Activated CD8-positive, alpha-beta memory T cell treated with anti-CD3 and anti-CD28 coated beads for 4 hours (primary cell): ENCODE results near the gene CROCC2.

Experiments used
- DNase-seq, 2 donors: peaks; one replicate each; pipeline ENCODE4 v3.0.0-alpha.2; 2020; ENCODE audit warnings: low read depth in 2 of 2

CROCC2 gene

DNA sequence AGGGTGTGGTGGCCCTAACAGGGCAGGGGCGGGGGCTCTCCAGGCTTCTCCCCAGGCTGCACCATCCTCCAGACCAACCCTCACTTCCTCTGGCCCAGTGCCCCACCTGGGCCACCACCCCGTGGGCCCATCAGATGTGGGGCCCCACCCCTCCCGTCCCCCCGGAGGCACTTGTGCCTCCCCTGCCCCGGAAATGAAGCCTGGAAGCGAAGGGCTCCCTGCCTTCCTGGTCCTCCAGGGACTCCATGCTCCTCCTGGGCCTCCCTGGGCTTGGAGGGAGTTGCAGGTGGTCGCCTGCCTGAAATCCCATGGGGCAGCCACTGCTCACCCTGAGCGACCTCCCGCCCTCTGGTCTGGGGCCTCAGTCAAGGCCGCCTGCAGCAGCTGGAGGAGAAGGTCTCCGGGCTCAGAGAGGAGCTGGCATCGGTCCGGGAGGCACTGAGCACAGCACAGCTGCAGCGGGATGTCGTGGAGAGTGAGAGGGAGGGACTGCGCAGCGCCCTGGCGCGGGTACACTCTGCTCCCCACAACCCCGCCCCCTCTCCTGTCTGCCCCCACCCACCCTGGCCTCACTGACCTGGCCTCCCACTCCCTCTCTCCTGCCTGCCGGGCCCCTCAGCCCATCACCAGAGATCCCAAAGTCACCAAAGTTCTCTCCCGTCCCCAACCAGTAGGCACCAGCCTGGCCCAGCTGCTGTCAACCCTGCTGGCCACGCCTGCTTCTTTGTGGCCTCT is 28.0 kb downstream of the CROCC2 start:
- no peak for DNase-seq

DNA sequence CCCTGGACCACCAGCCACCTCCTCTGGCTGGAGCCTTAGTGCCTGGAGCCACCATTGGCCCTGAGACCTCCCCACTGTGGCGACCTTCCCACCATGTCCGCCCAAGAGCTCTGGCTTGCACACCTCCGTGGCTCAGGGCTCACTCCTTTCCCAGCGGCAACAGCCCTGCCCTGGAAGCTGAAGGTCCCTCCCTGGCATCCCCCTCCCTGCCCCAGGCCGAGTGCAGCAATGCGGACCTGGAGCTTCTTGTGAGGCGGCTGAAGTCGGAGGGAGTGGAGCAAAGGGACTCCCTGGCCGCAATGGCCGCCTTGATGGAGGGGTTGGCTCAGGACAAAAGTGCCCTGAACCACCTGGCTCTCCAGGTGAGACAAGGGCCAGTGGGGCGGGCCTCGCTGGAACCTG is 28.6 kb downstream of the CROCC2 start:
- DNase-seq: no peak

DNA sequence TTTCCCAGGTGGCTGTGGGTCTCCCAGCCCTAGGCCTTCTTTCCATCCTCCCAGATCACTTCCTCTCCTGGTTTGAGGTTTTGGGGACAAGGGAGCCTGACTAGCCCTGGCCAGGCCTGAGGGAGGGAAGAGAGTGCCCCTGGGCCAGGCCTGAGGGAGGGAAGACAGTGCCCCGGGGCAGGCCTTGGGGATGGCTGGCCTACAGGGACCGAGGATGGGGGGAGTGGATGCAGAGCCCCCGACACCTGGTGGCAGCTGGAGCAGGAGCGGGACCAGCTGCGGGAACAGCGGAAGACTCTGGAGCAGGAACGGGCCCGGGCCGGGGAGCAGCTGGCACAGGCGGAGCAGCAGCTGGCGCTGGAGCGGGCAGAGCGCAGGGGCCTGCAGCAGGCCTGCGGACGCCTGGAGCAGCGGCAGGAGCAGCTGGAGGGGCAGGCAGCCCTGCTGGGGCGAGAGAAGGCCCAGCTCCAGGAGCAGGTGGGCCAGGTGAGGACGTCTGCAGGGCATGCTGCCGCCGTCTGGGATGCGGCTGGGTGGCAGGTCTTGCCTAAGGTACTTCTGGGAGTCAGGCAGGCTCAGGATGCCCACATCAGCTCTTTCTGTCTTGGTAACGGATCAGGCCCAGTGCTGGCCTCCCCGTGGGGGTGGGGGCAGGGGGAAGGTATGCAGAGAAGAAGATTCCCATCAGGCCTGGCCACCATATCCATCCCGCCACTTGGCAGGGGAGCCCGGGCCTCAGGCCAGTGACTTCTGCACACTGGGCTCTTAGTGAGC is 29.2 kb downstream of the CROCC2 start:
- DNase-seq: no peak

DNA sequence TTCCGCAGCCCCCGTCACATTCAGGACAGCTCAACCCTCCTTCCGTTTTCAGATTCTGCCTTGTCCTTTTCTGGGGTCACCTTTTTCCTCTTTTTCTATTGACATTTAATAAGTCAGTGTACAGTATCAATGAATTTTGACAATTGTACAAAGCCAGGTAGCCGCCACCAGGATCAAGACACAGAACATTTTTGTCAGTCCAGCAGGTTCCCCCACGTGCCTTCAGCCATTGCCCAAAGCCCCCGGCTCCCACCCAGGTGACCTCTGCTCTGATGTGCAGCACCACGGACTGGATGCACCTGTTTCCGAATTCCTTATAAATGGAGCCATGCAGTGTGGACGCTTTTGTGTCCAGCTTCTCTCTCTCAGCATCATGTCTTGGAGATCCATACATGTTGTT is 30.0 kb downstream of the CROCC2 start:
- DNase-seq: no peak

DNA sequence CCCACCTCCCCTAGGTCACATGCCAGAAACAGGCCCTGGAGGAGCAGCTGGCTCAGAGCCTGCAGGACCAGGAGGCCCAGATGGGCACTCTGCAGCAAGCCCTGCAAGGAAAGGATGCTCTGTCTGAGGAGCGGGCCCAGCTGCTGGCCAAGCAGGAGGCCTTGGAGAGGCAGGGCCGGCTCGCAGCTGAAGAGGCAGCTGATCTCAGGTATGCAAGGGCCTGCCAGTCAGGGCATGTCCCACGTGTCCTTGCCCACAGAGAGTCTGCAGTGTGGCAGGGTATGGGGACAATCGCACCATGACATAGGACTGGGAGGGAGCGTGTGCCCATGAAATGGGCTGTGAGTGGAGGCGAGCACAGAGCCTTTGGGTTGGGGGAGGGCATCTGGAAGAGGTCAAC is 39.9 kb downstream of the CROCC2 start:
- DNase-seq: no peak

DNA sequence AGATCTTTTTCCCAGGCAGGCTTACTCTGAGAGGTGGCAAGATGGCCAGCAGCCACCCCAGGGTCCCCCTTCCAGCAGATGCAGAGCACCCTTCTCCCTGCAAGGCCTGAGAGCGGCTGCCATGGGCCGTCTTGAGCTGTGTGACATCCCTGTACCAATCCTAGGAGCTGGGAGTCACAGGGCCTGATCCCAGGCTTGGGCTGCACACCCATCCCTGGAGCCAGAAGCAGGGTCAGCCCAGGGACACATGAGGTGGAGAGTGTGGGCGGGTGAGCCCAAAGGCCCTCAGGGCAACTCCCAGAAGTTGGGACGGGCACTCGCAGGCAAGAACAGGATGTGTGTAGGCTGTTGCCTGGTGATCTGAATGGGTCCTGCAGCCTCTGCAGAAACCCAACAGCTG is 40.5 kb downstream of the CROCC2 start:
- no peak for DNase-seq

DNA sequence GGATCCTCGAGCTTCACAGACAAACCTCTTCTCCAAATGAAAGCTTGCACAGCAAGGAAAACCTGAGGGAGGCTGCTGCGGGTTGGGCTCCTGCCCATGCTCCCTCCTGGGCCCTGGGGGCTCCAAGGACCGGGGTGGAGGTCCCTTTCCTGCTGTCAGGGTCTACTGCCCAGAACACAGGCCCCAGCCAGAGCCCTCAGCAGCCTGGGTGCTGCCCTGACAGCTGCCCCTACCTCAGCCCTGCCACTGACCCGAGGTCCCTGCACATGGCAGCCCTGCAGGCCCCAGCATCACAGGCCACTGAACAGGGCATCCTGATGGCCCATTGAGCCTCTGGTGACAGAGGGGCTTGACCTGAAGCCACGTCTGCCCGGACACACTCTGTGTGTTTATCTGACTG is 41.0 kb downstream of the CROCC2 start:
- no peak for DNase-seq

DNA sequence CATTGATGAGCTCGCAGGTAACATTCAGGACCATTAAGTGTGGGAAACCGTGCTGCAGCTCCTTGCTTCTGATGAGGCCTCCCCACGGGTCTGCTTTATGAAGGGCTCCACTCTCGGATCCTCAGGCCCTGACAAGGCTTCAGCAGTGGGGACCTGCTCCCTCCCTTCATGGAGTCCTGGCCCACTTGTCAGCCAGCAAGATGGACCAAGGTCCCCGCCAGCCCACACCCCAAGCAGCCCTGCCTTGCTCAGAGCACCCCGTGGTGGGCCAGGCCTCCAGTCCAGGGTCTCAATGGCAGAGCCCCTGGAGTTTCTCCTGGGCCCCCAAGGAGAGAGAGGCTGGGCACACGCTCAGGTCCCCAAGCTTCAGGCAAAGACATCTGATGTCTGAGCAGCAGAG is 41.5 kb downstream of the CROCC2 start:
- no peak for DNase-seq

DNA sequence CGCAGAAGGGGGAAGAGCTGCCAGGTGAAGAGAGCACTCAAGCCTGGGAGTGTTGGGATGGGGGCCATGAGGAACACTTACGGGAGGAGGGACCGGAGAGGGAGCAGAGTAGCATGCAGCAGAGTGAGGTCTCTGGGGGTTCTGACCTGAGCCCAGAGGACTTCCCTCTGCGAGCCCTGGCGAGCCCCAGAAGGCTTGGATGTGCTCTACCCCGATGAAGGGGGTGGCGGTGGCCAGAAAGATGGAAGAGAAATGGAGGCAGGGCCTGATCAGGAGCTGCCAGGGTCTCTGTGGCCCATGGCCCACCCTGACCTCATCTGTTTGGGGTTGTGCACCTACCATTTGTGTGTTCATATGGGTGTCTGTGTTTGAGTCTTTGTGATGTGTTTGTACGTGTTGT is 42.0 kb downstream of the CROCC2 start:
- DNase-seq: no peak

DNA sequence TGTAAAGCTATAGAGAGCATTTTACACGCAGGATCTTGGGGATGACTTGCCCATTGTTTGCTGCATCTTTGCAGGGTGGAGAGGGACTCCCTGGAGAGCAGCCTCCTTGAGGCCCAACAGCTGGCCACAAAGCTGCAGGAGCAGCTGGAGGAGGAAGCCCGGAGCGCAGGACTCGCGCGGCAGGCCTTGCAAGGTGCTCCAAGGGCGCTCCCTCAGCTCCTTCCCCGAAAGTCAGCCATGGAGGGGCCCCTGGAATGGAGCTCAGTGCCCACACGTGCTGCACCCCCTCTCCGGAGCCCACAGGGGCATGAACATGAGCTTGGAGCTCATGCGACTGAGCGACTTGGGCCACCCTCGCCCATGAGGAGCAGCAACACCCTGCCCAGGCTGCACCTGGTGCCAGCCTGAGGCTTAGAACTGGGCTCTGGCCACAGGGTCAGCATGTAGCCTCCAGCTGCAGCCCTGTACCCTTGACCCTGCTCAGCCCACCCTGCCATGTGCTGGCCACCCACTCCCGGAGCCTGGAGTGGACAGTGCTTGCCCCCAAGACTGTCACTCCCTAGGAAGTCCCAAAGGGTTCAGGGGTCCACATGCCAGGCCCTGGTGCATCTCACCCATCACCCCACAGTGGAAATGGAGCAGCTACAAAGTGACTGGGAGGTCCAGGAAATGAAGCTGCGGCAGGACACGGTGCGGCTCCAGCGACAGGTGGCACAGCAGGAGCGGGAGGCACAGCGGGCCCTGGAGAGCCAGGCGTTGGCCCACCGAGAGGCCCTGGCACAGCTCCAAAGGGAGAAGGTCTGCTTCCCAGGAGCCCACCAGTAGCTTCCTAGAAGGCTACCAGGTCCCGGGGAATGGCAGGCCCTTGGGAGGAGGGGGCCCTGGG is 43.0 kb downstream of the CROCC2 start:
- no peak for DNase-seq

DNA sequence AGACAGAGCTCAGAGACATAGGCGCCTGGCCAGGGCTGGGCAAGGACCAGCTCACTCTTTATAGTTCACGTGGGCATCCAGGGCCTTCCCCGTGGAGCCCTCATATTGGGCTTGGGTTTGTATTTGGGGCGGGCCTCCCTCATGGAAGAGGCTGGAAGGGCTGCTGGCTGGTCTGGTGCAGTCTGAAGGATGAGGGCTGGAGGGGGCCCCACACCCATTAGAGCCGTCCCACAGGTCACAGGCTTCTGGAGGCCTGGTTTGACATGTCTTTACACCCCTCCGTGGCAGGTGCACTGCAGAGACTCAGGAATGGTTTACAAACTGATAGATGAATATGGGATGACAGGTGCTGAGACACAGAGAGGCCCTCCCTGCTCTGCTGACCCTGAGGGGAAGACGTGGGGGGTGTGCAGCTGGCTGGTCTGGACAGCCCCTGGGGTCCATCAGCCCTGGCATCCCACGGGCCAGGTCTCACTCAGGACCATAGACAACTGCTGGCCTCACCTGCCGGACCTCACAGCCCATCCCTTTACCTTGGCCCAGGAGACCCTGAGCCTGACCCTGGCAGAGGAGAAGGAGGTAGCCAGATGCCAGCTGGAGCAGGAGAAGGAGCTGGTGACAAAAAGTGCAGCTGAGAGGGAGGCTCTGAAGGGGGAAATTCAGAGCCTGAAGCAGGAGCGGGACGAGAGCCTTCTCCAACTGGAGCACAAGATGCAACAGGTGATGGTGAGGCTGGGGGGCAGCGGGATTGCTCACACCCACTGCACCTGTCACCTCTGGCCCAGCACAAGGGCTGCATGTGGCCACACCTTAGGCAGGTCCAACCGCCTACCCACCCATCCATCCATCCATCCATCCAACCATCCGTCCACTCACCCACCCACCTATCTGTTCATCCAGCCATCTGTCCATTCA is 43.9 kb downstream of the CROCC2 start:
- DNase-seq: no peak

DNA sequence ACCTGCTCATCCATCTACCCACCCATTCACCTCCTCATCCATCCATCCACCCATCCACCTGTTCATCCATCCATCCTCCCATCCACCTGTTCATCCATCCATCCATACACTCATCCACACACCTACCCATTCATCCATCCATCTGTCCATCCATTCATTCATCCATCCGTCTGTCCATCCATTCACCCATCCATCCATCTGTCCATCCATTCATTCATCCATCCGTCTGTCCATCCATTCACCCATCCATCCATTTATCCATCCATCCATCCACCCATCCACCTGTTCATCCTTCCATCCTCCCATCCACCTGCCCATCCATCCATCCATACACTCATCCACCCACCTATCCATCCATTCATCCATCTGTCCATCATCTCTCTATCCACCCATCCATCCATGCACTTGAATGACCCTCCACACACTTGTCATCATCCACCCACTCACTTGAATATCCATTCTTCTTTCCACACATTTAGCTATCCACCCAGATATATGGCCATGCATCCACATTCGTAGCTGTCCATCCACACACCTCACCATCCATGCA is 45.0 kb downstream of the CROCC2 start:
- no peak for DNase-seq

DNA sequence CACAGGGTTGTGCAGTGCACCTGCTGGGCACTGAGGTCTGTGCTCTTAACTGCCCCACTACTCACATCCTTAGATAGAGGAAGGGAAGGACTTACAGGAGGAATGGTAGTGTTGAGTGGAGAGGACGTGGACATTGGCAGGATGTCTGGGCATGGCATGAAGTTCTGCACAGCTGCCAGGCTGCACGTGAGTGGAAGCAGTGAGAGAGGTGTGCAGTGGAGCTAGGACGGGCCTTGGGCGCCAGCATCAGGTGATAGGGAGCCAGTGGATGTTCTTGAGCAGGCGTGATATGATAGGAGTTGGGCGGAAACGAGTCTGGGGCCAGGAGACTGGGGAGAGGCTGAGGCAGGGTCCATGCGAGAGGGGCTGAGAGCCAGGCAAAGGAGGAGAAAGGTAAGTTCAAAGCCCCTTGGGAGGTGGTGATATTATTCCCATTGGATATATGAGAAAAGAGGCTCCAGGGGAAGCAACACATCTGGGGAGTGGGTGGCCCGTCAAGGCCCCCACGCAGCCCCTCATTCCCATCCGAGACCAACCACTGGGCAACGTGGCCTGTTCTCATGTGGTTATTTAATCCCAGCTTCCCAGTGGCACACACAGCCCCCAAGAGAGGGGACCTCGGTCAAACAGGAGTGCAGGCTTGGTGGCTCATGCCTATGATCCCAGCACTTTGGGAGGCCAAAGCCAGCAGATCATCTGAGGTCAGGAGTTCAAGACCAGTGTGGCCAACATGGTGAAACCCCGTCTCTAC is 46.5 kb downstream of the CROCC2 start:
- no peak for DNase-seq

DNA sequence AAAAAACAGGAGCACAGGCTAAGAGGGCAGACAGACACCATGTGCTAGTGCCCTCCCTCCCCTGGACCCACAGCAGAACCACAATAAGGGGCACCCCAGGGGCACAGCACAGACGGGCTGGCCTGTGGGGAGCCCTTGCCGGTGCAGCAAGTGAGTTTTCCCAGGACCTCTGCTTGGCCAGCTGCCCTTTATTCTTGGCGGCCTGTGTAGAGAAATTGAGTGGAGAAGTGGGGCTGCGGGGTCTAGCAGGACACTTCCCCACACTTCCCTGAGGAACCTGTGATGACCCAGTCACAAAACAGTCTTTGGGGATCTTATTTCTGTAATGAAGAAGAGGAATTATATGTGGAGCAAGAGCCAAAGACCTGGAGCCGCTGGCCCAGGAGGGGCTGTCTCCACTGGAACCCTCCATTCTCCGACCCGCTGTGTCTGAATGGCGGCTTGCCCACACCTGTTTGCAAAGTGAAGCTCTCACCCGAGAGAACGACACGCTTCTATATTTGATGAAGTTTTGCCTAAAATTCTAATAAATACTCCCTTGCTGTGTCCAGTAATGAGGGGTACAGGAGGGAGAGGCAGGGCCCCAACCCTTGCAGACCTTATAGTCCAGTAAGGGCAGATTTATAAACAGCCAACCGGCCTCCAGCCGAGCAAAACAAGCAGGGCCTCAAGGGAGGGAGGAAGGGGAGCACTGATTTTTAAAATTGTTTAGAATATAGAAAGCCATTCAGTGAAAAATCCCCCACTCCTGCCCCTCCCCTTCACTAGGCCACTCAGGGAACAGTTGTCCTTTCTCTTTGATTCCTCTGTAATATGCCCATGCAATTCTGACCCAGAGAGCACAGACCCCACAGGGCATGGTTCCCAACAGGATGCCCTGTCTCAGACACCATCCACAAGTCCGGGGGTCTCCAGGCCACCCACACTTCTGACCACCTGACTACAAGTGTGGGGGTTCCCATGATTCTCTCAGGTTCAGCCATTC is 47.6 kb downstream of the CROCC2 start:
- DNase-seq: no peak

DNA sequence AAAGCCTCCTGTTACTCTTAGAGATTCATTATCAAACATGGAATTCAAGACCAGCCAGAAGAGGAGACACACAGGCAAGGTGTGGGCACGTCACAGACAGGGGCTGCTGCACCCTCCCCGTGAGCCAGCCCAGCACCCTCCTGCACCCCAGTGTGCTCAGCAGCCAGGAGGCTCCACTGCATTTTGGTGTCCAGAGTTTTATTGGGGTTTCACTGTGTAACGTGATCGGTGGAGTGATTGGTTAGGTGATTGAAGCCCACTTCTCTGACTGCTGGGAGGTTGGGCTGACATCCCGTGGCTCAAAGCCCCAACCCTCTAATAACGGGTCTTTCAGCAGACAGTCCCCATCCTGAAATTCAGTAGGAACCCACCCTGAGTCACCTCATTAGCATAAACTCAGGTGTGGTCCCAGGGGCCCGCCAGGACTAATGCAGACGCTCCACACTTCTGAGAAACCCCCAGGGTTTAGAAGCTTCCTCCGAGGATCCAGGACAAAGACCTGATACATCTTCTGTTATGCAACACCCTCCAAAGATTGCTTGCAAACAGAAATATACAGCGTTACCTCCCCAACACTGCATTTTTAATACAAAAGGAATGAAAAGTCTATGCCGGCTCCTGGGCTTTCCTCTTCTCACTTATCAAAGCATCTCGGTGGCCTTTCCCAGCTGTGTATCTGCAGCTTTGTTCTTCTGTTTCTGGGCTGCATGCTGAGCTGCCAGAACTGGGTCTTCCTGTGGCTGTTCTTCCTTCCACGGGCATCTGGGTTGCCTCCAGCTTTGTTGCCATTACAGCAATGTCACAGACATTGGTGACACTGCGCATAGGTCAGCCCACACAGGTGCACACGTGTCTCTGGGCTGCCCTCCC is 48.5 kb downstream of the CROCC2 start:
- DNase-seq: no peak

DNA sequence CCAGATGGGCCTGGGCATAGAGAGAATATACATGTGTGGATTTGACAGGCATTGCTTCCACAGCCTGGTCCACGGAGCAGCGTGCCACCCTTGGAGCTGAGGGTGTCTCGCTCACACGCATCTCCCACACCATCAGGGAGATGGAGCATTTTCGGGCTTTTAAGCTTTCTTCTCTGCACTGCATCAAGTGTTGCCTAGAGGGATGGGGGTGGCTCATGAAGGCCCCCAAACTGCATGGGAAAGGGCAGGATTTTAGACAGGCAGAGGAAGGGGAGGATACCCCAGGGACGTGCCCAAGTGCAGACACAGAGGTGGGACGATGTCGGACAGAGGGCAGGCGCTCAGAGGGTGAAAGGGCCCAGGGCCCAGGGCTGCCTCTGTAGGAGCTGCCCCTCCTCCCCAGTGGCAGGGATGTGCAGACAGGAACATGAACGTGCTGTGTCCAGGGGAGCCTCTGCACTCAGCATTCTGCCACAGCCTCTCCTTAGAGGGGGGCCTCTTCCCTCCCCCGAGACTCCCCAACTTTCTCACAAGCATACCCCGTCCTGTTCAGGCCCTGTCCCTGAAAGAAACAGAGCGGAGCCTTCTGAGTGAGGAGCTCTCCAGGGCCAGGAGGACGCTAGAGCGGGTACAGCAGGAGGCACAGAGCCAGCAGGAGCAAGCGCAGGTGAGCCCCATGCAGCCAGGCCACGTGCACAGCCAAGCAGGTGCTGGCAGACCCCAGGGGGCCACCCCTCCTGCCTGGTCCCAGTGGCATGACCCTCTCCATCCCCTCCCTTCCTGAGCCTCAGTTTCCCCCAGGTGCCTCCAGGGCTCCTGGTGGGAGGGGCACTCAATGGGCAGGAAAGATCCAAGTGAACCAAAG is 49.4 kb downstream of the CROCC2 start:
- DNase-seq: no peak
